Measurements from ENCODE around the gene VEZT.

Gene VEZT

GRCh38 chr12:95187865-95188415 lies 29.7 kb upstream of the VEZT start:
- peaks cover 4% of the 10 kb centered on the region for H3F3A ChIP-seq (ENCODE audit: control insufficient read depth, insufficient read depth)
- H3K27ac ChIP-seq (ENCODE audit: low read depth, low read length): no peak overlapping the region
- H3K79me2 ChIP-seq (ENCODE audit: control insufficient read depth, low read length): peaks cover 99% of the 10 kb centered on the region
- H3K9me2 ChIP-seq (replicated peaks; ENCODE audit: control insufficient read depth, low read length): no peaks in the 10 kb centered on the region
- peaks cover 81% of the 10 kb centered on the region for H3K36me3 ChIP-seq (ENCODE audit: control insufficient read depth, low read length)
- H3K27me3 ChIP-seq (ENCODE audit: control insufficient read depth, low read length): no peaks in the 10 kb centered on the region
- H3K4me3 ChIP-seq (ENCODE audit: low read length): no peak overlapping the region
- no peaks in the 10 kb centered on the region for H3K9me3 ChIP-seq (ENCODE audit: control insufficient read depth, insufficient read depth, low read length)
- TF ChIP-seq, protein P1, sequence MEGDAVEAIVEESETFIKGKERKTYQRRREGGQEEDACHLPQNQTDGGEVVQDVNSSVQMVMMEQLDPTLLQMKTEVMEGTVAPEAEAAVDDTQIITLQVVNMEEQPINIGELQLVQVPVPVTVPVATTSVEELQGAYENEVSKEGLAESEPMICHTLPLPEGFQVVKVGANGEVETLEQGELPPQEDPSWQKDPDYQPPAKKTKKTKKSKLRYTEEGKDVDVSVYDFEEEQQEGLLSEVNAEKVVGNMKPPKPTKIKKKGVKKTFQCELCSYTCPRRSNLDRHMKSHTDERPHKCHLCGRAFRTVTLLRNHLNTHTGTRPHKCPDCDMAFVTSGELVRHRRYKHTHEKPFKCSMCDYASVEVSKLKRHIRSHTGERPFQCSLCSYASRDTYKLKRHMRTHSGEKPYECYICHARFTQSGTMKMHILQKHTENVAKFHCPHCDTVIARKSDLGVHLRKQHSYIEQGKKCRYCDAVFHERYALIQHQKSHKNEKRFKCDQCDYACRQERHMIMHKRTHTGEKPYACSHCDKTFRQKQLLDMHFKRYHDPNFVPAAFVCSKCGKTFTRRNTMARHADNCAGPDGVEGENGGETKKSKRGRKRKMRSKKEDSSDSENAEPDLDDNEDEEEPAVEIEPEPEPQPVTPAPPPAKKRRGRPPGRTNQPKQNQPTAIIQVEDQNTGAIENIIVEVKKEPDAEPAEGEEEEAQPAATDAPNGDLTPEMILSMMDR (IDR thresholded peaks at IDR 0.05; ENCODE audit: low read depth, low read length, poor library complexity, severe bottlenecking): no peak
- TF ChIP-seq EZH2phosphoT487 (IDR thresholded peaks at IDR 0.05; ENCODE audit: borderline replicate concordance, low read length): no peak
- H3K4me1 ChIP-seq (ENCODE audit: control insufficient read depth, low read length): peaks cover 82% of the 10 kb centered on the region
- no peaks in the 10 kb centered on the region for H4K20me1 ChIP-seq (ENCODE audit: control insufficient read depth, insufficient read depth, low read depth, low read length)
- H3K4me2 ChIP-seq (ENCODE audit: low read length): peak overlapping the region; percentile 6; the same call in 1 of the 2 replicates

GRCh38 chr12:95191060-95191696 lies 26.4 kb upstream of the VEZT start:
- H3K9me2 ChIP-seq (replicated peaks; ENCODE audit: control insufficient read depth, low read length): no peaks in the 10 kb centered on the region
- no peaks in the 10 kb centered on the region for H3K9me3 ChIP-seq (ENCODE audit: control insufficient read depth, insufficient read depth, low read length)
- peaks cover 4% of the 10 kb centered on the region for H3F3A ChIP-seq (ENCODE audit: control insufficient read depth, insufficient read depth)
- peaks cover 99% of the 10 kb centered on the region for H3K79me2 ChIP-seq (ENCODE audit: control insufficient read depth, low read length)
- no peaks in the 10 kb centered on the region for H4K20me1 ChIP-seq (ENCODE audit: control insufficient read depth, insufficient read depth, low read depth, low read length)
- peaks cover 64% of the 10 kb centered on the region for H3K36me3 ChIP-seq (ENCODE audit: control insufficient read depth, low read length)
- no peak overlapping the region for H3K27ac ChIP-seq (ENCODE audit: low read depth, low read length)
- no peak overlapping the region for H3K4me3 ChIP-seq (ENCODE audit: low read length)
- no peak overlapping the region for H3K4me2 ChIP-seq (ENCODE audit: low read length)
- H3K4me1 ChIP-seq (ENCODE audit: control insufficient read depth, low read length): peaks cover 75% of the 10 kb centered on the region
- TF ChIP-seq, protein P1 (IDR thresholded peaks at IDR 0.05; ENCODE audit: low read depth, low read length, poor library complexity, severe bottlenecking): no peak
- TF ChIP-seq EZH2phosphoT487 (IDR thresholded peaks at IDR 0.05; ENCODE audit: borderline replicate concordance, low read length): no peak
- no peaks in the 10 kb centered on the region for H3K27me3 ChIP-seq (ENCODE audit: control insufficient read depth, low read length)

DNA sequence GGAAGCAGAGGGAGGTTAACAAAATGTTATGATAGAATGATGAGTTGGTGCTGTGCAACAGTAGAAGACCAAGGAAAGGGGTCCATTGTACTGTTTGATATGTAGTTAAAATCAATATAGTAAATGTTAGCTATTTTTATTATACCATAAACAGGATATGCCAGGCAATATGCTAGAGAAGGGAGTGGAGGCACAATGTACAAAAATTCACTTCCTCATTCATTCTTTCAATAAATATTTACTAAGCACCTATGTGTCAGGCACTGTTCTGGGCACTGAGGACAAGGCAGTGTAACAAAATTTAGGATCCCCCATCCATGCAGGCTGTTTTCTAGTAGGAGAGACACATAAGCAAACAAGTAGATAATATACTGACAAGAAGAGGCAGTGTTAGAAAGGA lies 25.3 kb upstream of the VEZT start:
- Histone ChIP-seq H4K20me1 (ENCODE audit: control insufficient read depth, insufficient read depth, low read depth, low read length) (no peaks in the 10 kb centered on the region), H3K4me2 (ENCODE audit: low read length) (peak overlapping the region; percentile 28), H3K27ac (ENCODE audit: low read depth, low read length) (0 out of 2 replicates have a peak overlapping the region, but pooled peaks have one; percentile 5), H3F3A (ENCODE audit: control insufficient read depth, insufficient read depth) (peaks cover 6% of the 10 kb centered on the region), H3K9me2 (replicated peaks; ENCODE audit: control insufficient read depth, low read length) (no peaks in the 10 kb centered on the region), H3K4me1 (ENCODE audit: control insufficient read depth, low read length) (peaks cover 79% of the 10 kb centered on the region), H3K79me2 (ENCODE audit: control insufficient read depth, low read length) (peaks cover 100% of the 10 kb centered on the region), H3K4me3 (ENCODE audit: low read length) (no peak overlapping the region), H3K27me3 (ENCODE audit: control insufficient read depth, low read length) (no peaks in the 10 kb centered on the region), H3K36me3 (ENCODE audit: control insufficient read depth, low read length) (peaks cover 65% of the 10 kb centered on the region), H3K9me3 (ENCODE audit: control insufficient read depth, insufficient read depth, low read length) (no peaks in the 10 kb centered on the region)
- TF ChIP-seq, protein P1 (IDR thresholded peaks at IDR 0.05; ENCODE audit: low read depth, low read length, poor library complexity, severe bottlenecking): no peak
- no peak for TF ChIP-seq EZH2phosphoT487 (IDR thresholded peaks at IDR 0.05; ENCODE audit: borderline replicate concordance, low read length)

Data from DOHH2 (cell line).